GM12878 (cell line): ENCODE data around the gene SLC20A1. TPM values are rescaled to one million over a fixed set of nuclear protein-coding genes. Genes with fewer than 3 reads are reported as not detected.

Source experiments
- ATAC-seq: fragments of 200-7000 bp; cut with Tn5 transposase; 3 replicates; pipeline ENCODE4 v1.9.1; 2020; ENCODE audit warnings: mild to moderate bottlenecking, moderate library complexity
- BruUV-seq: library from RNA; stranded (reverse); fragments of 400-500 nt; replicated peaks from 2 replicates; lab custom pipeline; 2021; lab: Mats Ljungman, UMichigan
- CTCF ChIA-PET: fragments of 300-600 bp; sonication (Branson Sonifier 250); formaldehyde crosslinking; extraction: SDS; loops from one replicate; lab custom pipeline; 2021; ENCODE audit warnings: inconsistent platforms; lab: Yijun Ruan, JAX
- POLR2A ChIA-PET: fragments of 350-600 bp; formaldehyde crosslinking; extraction: SDS; loops from one replicate; lab custom pipeline; 2021; ENCODE audit warnings: inconsistent platforms; lab: Charles Lee
- RAD21 ChIA-PET: fragments of 300-600 bp; sonication (Branson Sonifier 250); formaldehyde crosslinking; loops from one replicate; lab custom pipeline; 2023; ENCODE audit warnings: antibody characterized with exemption; ENCODE audit not compliant: unreplicated experiment; lab: Charles Lee
- SMC1A ChIA-PET: fragments of 300-600 bp; sonication (Branson Sonifier 250); formaldehyde crosslinking; loops from one replicate; lab custom pipeline; 2023; ENCODE audit not compliant: unreplicated experiment, uncharacterized antibody; lab: Charles Lee
- DNase-seq: peaks from one replicate; pipeline ENCODE4 v3.0.0-alpha.2; 2011; ENCODE audit warnings: low read depth, low spot score
- FAIRE-seq: peaks from 3 replicates; lab custom pipeline; 2011; peaks lifted over from hg19 to GRCh38; lab: Jason Lieb, UNC
- H2AFZ ChIP-seq: 2 replicates; pipeline ENCODE4 v1.6.0; 2011; ENCODE audit warnings: low read depth, low read length, control low read depth; ENCODE audit not compliant: control insufficient read depth
- H3K27ac ChIP-seq: 2 replicates; pipeline ENCODE4 v1.5.1; 2011; ENCODE audit warnings: control low read depth; ENCODE audit not compliant: control insufficient read depth, insufficient read depth
- H3K27me3 ChIP-seq, 2 experiments: replicated peaks in 1 of 2; 2 replicates each; pipeline versions ENCODE4 v1.6.0 to v1.6.1; 2011; ENCODE audit warnings: low read length in 1 of 2; ENCODE audit not compliant: control insufficient read depth in 2 of 2, insufficient read depth in 2 of 2
- H3K36me3 ChIP-seq, 2 experiments: 2 replicates each; pipeline ENCODE4 v1.5.1; 2011; ENCODE audit warnings: low read length in 1 of 2; ENCODE audit not compliant: control insufficient read depth in 2 of 2, insufficient read depth in 2 of 2
- H3K4me1 ChIP-seq: 2 replicates; pipeline ENCODE4 v1.6.1; 2011; ENCODE audit warnings: mild to moderate bottlenecking, low read length, moderate library complexity, mixed read lengths; ENCODE audit not compliant: control insufficient read depth, insufficient read depth
- H3K4me2 ChIP-seq: 2 replicates; pipeline ENCODE4 v1.6.0; 2011; ENCODE audit warnings: control low read depth; ENCODE audit not compliant: control insufficient read depth, insufficient read depth
- H3K4me3 ChIP-seq: fragments of 200-600 bp; sonication (generic); 2 replicates; pipeline ENCODE4 v1.5.1; 2016
- H3K79me2 ChIP-seq: 2 replicates; pipeline ENCODE4 v1.6.0; 2011; ENCODE audit warnings: low read length; ENCODE audit not compliant: control insufficient read depth, insufficient read depth
- H3K9ac ChIP-seq: 2 replicates; pipeline ENCODE4 v1.8.0; 2011; ENCODE audit warnings: low read length, control low read depth, mixed read lengths; ENCODE audit not compliant: control insufficient read depth, insufficient read depth
- H3K9me3 ChIP-seq: replicated peaks from 3 replicates; pipeline ENCODE4 v1.5.1; 2011; ENCODE audit warnings: mild to moderate bottlenecking, low read length; ENCODE audit not compliant: control insufficient read depth, insufficient read depth
- H4K20me1 ChIP-seq: 2 replicates; pipeline ENCODE4 v1.6.0; 2011; ENCODE audit not compliant: control insufficient read depth, insufficient read depth
- ATF7 ChIP-seq: fragments of 450-650 bp; IDR thresholded peaks from 2 replicates; pipeline ENCODE4 v1.6.1; 2016; ENCODE audit warnings: low read depth, mild to moderate bottlenecking
- BACH1 ChIP-seq: fragments of 450-650 bp; IDR thresholded peaks from 2 replicates; pipeline ENCODE4 v1.6.1; 2017; ENCODE audit warnings: mild to moderate bottlenecking, borderline replicate concordance
- CREB1 ChIP-seq: IDR thresholded peaks from 2 replicates; pipeline ENCODE4 v1.6.1; 2012; ENCODE audit warnings: low read depth, mild to moderate bottlenecking, inconsistent platforms
- DPF2 ChIP-seq: fragments of 450-650 bp; IDR thresholded peaks from 2 replicates; pipeline ENCODE4 v1.6.1; 2017; ENCODE audit warnings: mild to moderate bottlenecking
- ETV6 ChIP-seq, 2 experiments: fragments of 450-650 bp in 1 of 2; IDR thresholded peaks in 1 of 2; conservative IDR thresholded peaks in 1 of 2; 2 replicates each; pipeline ENCODE4 v1.6.1; 2014; ENCODE audit warnings: antibody characterized with exemption in 1 of 2, borderline replicate concordance in 1 of 2, low read depth in 1 of 2, mild to moderate bottlenecking in 1 of 2, moderate library complexity in 1 of 2
- HCFC1 ChIP-seq: fragments of 150-350 bp; IDR thresholded peaks from 2 replicates; pipeline ENCODE4 v1.6.1; 2014; ENCODE audit warnings: low read length
- JUNB ChIP-seq: IDR thresholded peaks from 2 replicates; pipeline ENCODE4 v1.6.1; 2016; ENCODE audit warnings: antibody characterized with exemption, mild to moderate bottlenecking
- MYB ChIP-seq: fragments of 150-350 bp; IDR thresholded peaks from 2 replicates; pipeline ENCODE4 v1.6.1; 2014; ENCODE audit warnings: mild to moderate bottlenecking, low read depth, low read length, borderline replicate concordance
- RBBP5 ChIP-seq: fragments of 200-600 bp; sonication (generic); conservative IDR thresholded peaks from 2 replicates; pipeline ENCODE4 v1.6.1; 2016
- TCF3 ChIP-seq: IDR thresholded peaks from 2 replicates; pipeline ENCODE4 v1.6.1; 2012; ENCODE audit warnings: low read depth, mild to moderate bottlenecking, low read length, borderline replicate concordance; ENCODE audit not compliant: insufficient read depth
- WRNIP1 ChIP-seq: IDR thresholded peaks from 2 replicates; pipeline ENCODE4 v1.6.1; 2011; ENCODE audit warnings: low read depth, low read length, improper control_type of control experiment, borderline replicate concordance
- ZNF622 ChIP-seq: fragments of 450-650 bp; IDR thresholded peaks from 2 replicates; pipeline ENCODE4 v1.6.1; 2017; ENCODE audit warnings: mild to moderate bottlenecking, inconsistent platforms
- WGBS: methylation state at CpG from one replicate; pipeline ENCODE4 v1.1.6; 2016; ENCODE audit warnings: low lambda C conversion rate; ENCODE audit not compliant: insufficient replicate concordance, insufficient coverage; ENCODE audit errors: missing lambda C conversion rate; 5-methylcytosine and 5-hydroxymethylcytosine counted together
- in situ Hi-C: fragments of 300-500 bp; cut with MboI; formaldehyde crosslinking; loops from 9 replicates; pipeline ENCODE4 v1.14.3; 2018; ENCODE audit warnings: mixed read lengths
- intact Hi-C: fragments of 100-400 bp; cut with micrococcal nuclease; formaldehyde crosslinking; loops from one replicate; pipeline ENCODE4 v1.14.2; 2022; ENCODE audit not compliant: unreplicated experiment
- polyA plus RNA-seq, 11 experiments: library from polyadenylated mRNA; depleted of rRNA in 4 of 11; unstranded in 6 of 11; stranded (reverse) in 5 of 11; fragments of >200 nt; fragmentation: Nextera tagmentation in 4 of 11; fragmentation: Illumina TruSeq in 1 of 11; extraction: Ambion mirVana in 4 of 11; extraction: Trizol in 1 of 11; gene quantifications; 1 replicate in 1 of 11; 2 replicates in 10 of 11; pipeline versions ENCODE4 v1.2.1 to v1.2.3, GENCODE V29; 2011 to 2016; ENCODE audit warnings: inconsistent platforms in 2 of 11, missing spikeins in 2 of 11, low read depth in 1 of 11
- total RNA-seq, 4 experiments: library from RNA; depleted of rRNA in 3 of 4; stranded (reverse); fragments of >200 nt in 3 of 4; fragmentation: Illumina TruSeq in 1 of 4; extraction: Trizol in 1 of 4; gene quantifications; 2 replicates each; pipeline versions ENCODE4 v1.2.1 to v1.2.3, GENCODE V29; 2013 to 2021
- TF ChIP-seq, protein P1 (sequence below): fragments of 450-650 bp; IDR thresholded peaks from 2 replicates; pipeline ENCODE4 v1.6.1; 2017; ENCODE audit warnings: borderline replicate concordance

The SLC20A1 gene
- total and polyA plus RNA-seq, 10 of the 15 experiments (the other 5 are each of a cell fraction or from before 2014, with no cell fraction given), result 21.2 to 59.1 (median 43.2) TPM

DNA sequence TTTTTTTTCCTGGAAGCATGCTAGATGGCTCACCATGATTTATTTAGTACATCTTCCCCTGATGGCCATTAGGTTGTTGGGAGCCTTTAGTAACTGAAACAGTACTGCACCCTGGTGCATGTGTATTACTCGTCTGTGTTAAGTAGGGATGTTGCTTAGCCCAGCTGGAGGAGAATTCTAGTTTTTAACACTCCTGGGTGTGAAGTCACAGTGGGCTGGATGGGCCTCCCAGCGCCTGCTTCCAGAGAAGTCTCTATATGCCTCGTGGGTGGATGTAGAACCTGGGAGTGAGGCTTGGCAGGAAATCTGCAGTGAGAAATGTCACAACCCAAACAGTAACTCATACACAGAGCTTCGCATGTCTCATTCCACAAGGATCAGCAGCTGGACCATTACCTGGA is 46.1 kb downstream of the SLC20A1 start:
- Histone ChIP-seq H3K79me2 (no peaks in the 10 kb centered on the region), H3K36me3 (no peaks in the 10 kb centered on the region), H3K9ac (no peak overlapping the region), H3K4me3 (no peak overlapping the region), H2AFZ (no peak overlapping the region), H3K4me1 (peaks cover 32% of the 10 kb centered on the region), H3K27ac (peak overlapping the region; percentile 24), H4K20me1 (no peaks in the 10 kb centered on the region), H3K4me2 (0 out of 2 replicates have a peak overlapping the region, but pooled peaks have one; percentile 11), H3K27me3 (no peaks in the 10 kb centered on the region), H3K9me3 (no peaks in the 10 kb centered on the region)
- no peak for FAIRE-seq
- in situ Hi-C loops (no loop called here), intact Hi-C loops (loop anchor here (1.0 kb wide), 4 partner anchors 34 to 92 kb away; partner anchors contain the start of gene SLC20A1)
- CTCF ChIA-PET, result interaction anchor here (0.7 to 11.9 kb wide), 24 partner anchors 8 to 250 kb away, joined by 3 to 313 read pairs (median 7); partner anchors contain the start of gene SLC20A1
- ATAC-seq, result peak; percentile 5; the same call in 2 of the 3 replicates
- SMC1A ChIA-PET, result interaction anchor here (1.0 to 14.2 kb wide), 18 partner anchors 8 to 88 kb away, joined by 3 to 272 read pairs (median 6); partner anchors contain the start of genes NT5DC4 and SLC20A1
- no peak for TF ChIP-seq DPF2
- no peak for TF ChIP-seq RBBP5
- TF ChIP-seq TCF3, result no peak
- TF ChIP-seq ATF7, result no peak
- TF ChIP-seq WRNIP1, result no peak
- TF ChIP-seq JUNB, result no peak
- no peak for TF ChIP-seq MYB
- no peak for TF ChIP-seq ETV6 (conservative IDR thresholded peaks at IDR 0.05 in 1 of 2, IDR thresholded peaks at IDR 0.05 in 1 of 2; ENCODE audit: borderline replicate concordance in 1 of 2, low read depth in 1 of 2)
- no peak for TF ChIP-seq ZNF622
- no peak for TF ChIP-seq CREB1
- no peak for TF ChIP-seq HCFC1
- TF ChIP-seq, protein P1, sequence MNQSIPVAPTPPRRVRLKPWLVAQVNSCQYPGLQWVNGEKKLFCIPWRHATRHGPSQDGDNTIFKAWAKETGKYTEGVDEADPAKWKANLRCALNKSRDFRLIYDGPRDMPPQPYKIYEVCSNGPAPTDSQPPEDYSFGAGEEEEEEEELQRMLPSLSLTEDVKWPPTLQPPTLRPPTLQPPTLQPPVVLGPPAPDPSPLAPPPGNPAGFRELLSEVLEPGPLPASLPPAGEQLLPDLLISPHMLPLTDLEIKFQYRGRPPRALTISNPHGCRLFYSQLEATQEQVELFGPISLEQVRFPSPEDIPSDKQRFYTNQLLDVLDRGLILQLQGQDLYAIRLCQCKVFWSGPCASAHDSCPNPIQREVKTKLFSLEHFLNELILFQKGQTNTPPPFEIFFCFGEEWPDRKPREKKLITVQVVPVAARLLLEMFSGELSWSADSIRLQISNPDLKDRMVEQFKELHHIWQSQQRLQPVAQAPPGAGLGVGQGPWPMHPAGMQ, result no peak
- no peak for TF ChIP-seq BACH1
- WGBS, result 59% methylated on average over 4 of the region's 4 CpGs
- POLR2A ChIA-PET, result interaction anchor here (0.7 to 6.1 kb wide), 15 partner anchors 8 to 118 kb away, joined by 3 to 74 read pairs (median 5); partner anchors contain the start of gene SLC20A1
- DNase-seq, result no peak
- RAD21 ChIA-PET, result interaction anchor here (0.9 to 9.9 kb wide), 16 partner anchors 9 to 91 kb away, joined by 3 to 213 read pairs (median 6); no protein-coding TSS in a partner anchor
- TSS peak; percentile 77 for BruUV-seq
